Liver (tissue), 9 donors: ENCODE data around the gene PCGF6. TPM values are rescaled to one million over a fixed set of nuclear protein-coding genes. Genes with fewer than 3 reads are reported as not detected.
A peak's percentile ranks its signal among the peaks of the same experiment; 100 is the strongest.

ENCODE experiments used
- DNase-seq: peaks from one replicate; pipeline ENCODE4 v3.0.0-alpha.2; 2017; ENCODE audit warnings: low spot score
- H3K27ac ChIP-seq, 2 donors: one replicate each; pipeline ENCODE4 v1.7.0; 2013; ENCODE audit warnings: inconsistent platforms in 2 of 2, low read length in 2 of 2, control low read depth in 1 of 2, low read depth in 1 of 2, mild to moderate bottlenecking in 1 of 2
- H3K27me3 ChIP-seq, 4 donors: one replicate each; pipeline versions ENCODE4 v1.6.1 to v1.7.0; 2013; ENCODE audit warnings: low read length in 3 of 4, inconsistent platforms in 1 of 4, mild to moderate bottlenecking in 1 of 4, moderate library complexity in 1 of 4; ENCODE audit not compliant: control insufficient read depth in 4 of 4, insufficient read depth in 4 of 4
- H3K36me3 ChIP-seq, 4 donors: one replicate each; pipeline versions ENCODE4 v1.6.1 to v1.7.0; 2013; ENCODE audit warnings: low read length in 3 of 4, mild to moderate bottlenecking in 3 of 4, low read depth in 1 of 4, moderate library complexity in 1 of 4; ENCODE audit not compliant: control insufficient read depth in 4 of 4, insufficient read depth in 3 of 4
- H3K4me1 ChIP-seq, 4 donors: one replicate each; pipeline versions ENCODE4 v1.6.1 to v1.7.0; 2013; ENCODE audit warnings: low read length in 3 of 4, mild to moderate bottlenecking in 3 of 4, moderate library complexity in 1 of 4; ENCODE audit not compliant: control insufficient read depth in 4 of 4, insufficient read depth in 4 of 4
- H3K4me3 ChIP-seq, 3 donors: one replicate each; pipeline versions ENCODE4 v1.6.1 to v1.7.0; 2013; ENCODE audit warnings: low read length in 3 of 3, control low read depth in 1 of 3, low read depth in 1 of 3, mild to moderate bottlenecking in 1 of 3
- H3K9ac ChIP-seq, 2 donors: one replicate each; pipeline ENCODE4 v1.7.0; 2013; ENCODE audit warnings: low read length in 2 of 2, mild to moderate bottlenecking in 2 of 2, moderate library complexity in 2 of 2, control low read depth in 1 of 2, low read depth in 1 of 2
- H3K9me3 ChIP-seq, 4 donors: one replicate each; pipeline versions ENCODE4 v1.6.1 to v1.7.0; 2013; ENCODE audit warnings: low read length in 3 of 4; ENCODE audit not compliant: control insufficient read depth in 4 of 4
- ATF3 ChIP-seq: IDR thresholded peaks from 2 replicates; pipeline ENCODE4 v1.6.1; 2016; ENCODE audit warnings: antibody characterized with exemption
- CTCF ChIP-seq: fragments of 150-350 bp; IDR thresholded peaks from 2 replicates; pipeline ENCODE4 v1.5.1; 2017; ENCODE audit warnings: improper control_type of control experiment, low read depth, low read length; ENCODE audit not compliant: missing input control
- EGR1 ChIP-seq, 2 donors: IDR thresholded peaks; 2 replicates each; pipeline ENCODE4 v1.6.1; 2016 to 2018; ENCODE audit warnings: antibody characterized with exemption in 2 of 2, low read depth in 2 of 2
- FOXA1 ChIP-seq: IDR thresholded peaks from 2 replicates; pipeline ENCODE4 v1.6.1; 2016; ENCODE audit warnings: antibody characterized with exemption
- FOXA2 ChIP-seq: IDR thresholded peaks from 2 replicates; pipeline ENCODE4 v1.6.1; 2016; ENCODE audit warnings: antibody characterized with exemption
- GABPA ChIP-seq, 2 donors: IDR thresholded peaks in 1 of 2; conservative IDR thresholded peaks in 1 of 2; 2 replicates each; pipeline ENCODE4 v1.6.1; 2016; ENCODE audit warnings: antibody characterized with exemption in 2 of 2, mild to moderate bottlenecking in 1 of 2, moderate library complexity in 1 of 2
- HNF4G ChIP-seq: IDR thresholded peaks from 2 replicates; pipeline ENCODE4 v1.6.1; 2016; ENCODE audit warnings: antibody characterized with exemption
- JUND ChIP-seq, 2 donors: IDR thresholded peaks; 2 replicates each; pipeline ENCODE4 v1.6.1; 2016; ENCODE audit warnings: antibody characterized with exemption in 2 of 2
- MAX ChIP-seq: IDR thresholded peaks from 2 replicates; pipeline ENCODE4 v1.6.1; 2016; ENCODE audit warnings: antibody characterized with exemption
- RAD21 ChIP-seq, 2 donors: IDR thresholded peaks; 2 replicates each; pipeline ENCODE4 v1.6.1; 2016; ENCODE audit warnings: antibody characterized with exemption in 2 of 2, mild to moderate bottlenecking in 2 of 2
- REST ChIP-seq: IDR thresholded peaks from 2 replicates; pipeline ENCODE4 v1.6.1; 2016; ENCODE audit warnings: antibody characterized with exemption, mild to moderate bottlenecking
- RXRA ChIP-seq, 2 donors: IDR thresholded peaks; 2 replicates each; pipeline ENCODE4 v1.6.1; 2017 to 2018; ENCODE audit warnings: antibody characterized with exemption in 2 of 2, mild to moderate bottlenecking in 1 of 2
- SP1 ChIP-seq: IDR thresholded peaks from 2 replicates; pipeline ENCODE4 v1.6.1; 2018; ENCODE audit warnings: antibody characterized with exemption, mild to moderate bottlenecking
- TAF1 ChIP-seq: conservative IDR thresholded peaks from 2 replicates; pipeline ENCODE4 v1.6.1; 2016; ENCODE audit warnings: antibody characterized with exemption, mild to moderate bottlenecking
- YY1 ChIP-seq: IDR thresholded peaks from 2 replicates; pipeline ENCODE4 v1.6.1; 2016; ENCODE audit warnings: antibody characterized with exemption, mild to moderate bottlenecking
- WGBS: extraction: QIAGEN DNeasy Blood & Tissue Kit; methylation state at CpG from one replicate; pipeline ENCODE4 v1.1.7; 2013; 5-methylcytosine and 5-hydroxymethylcytosine counted together
- polyA plus RNA-seq, 2 donors: library from polyadenylated mRNA; stranded (reverse) in 1 of 2; unstranded in 1 of 2; fragments of 200-250 nt in 1 of 2; fragments of >200 nt in 1 of 2; fragmentation: Nextera tagmentation in 1 of 2; extraction: Ambion mirVana in 1 of 2; gene quantifications; one replicate each; pipeline versions ENCODE4 v1.2.1 to v1.2.3, GENCODE V29; 2013 to 2015
- total RNA-seq, 2 donors: library from RNA; depleted of rRNA; stranded (reverse); fragments of >200 nt; gene quantifications; one replicate each; pipeline ENCODE4 v1.2.3, GENCODE V29; 2014
- donor health status: healthy.
- donor health status: healthy.
- donor health status: healthy.
- donor health status: healthy.
- donor health status: healthy.

PCGF6 gene
- total and polyA plus RNA-seq, 4 donors: 5.3 to 8.0 (median 6.2) TPM

- TF ChIP-seq CTCF: no peak
- TF ChIP-seq HNF4G: no peak
- TF ChIP-seq JUND (IDR thresholded peaks at IDR 0.05): no peak
- TF ChIP-seq FOXA2: no peak
- no peak for TF ChIP-seq GABPA (IDR thresholded peaks at IDR 0.05 in 1 of 2, conservative IDR thresholded peaks at IDR 0.05 in 1 of 2)
- no peak for TF ChIP-seq YY1
- no peak for TF ChIP-seq EGR1 (IDR thresholded peaks at IDR 0.05; ENCODE audit: low read depth in 2 of 2)
- no peak for TF ChIP-seq MAX
- no peak for TF ChIP-seq RXRA (IDR thresholded peaks at IDR 0.05)
Measured at GRCh38 chr10:103334567-103334966, 16.4 kb downstream of the PCGF6 start (continued).

- TF ChIP-seq CTCF (peak; percentile 46), RAD21 (IDR thresholded peaks at IDR 0.05) (peak; percentile 67 to 68), EGR1 (IDR thresholded peaks at IDR 0.05; ENCODE audit: low read depth in 2 of 2) (no peak)
- Histone ChIP-seq H3K4me1 (no peaks in the 10 kb centered on the region), H3K27me3 (no peaks in the 10 kb centered on the region), H3K9me3 (no peaks in the 10 kb centered on the region), H3K36me3 (peaks cover 1 to 15% (median 6%) of the 10 kb centered on the region in 4 donors), H3K27ac (no peak overlapping the region), H3K9ac (no peak overlapping the region), H3K4me3 (no peak overlapping the region)
- DNase-seq: no peak
- WGBS: 88% methylated on average over 2 of the region's 2 CpGs
Measured at GRCh38 chr10:103333934-103334520, 16.9 kb downstream of the PCGF6 start.

GRCh38 chr10:103327906-103328305 is 23.0 kb downstream of the PCGF6 start:
- H3K27me3 ChIP-seq: no peaks in the 10 kb centered on the region
- H3K9ac ChIP-seq: no peak overlapping the region
- no peak for DNase-seq
- no peak overlapping the region for H3K27ac ChIP-seq
- no peaks in the 10 kb centered on the region for H3K4me1 ChIP-seq
- H3K36me3 ChIP-seq: peaks cover 6 to 13% (median 10%) of the 10 kb centered on the region in 4 donors
- no peak overlapping the region for H3K4me3 ChIP-seq
- no peaks in the 10 kb centered on the region for H3K9me3 ChIP-seq
- TF ChIP-seq JUND (IDR thresholded peaks at IDR 0.05) (no peak), REST (no peak), SP1 (no peak), ATF3 (no peak), TAF1 (no peak), CTCF (no peak), FOXA1 (no peak)
- 96% methylated on average over 7 of the region's 7 CpGs for WGBS
